Activated CD8-positive, alpha-beta T cell treated with anti-CD3 and anti-CD28 coated beads, Interleukin-2, amount 10 ng/mL, durations not matched to agents 7 days and 5 days (primary cell): Measurements from ENCODE around the gene MOB3B. TPM values are rescaled to one million over a fixed set of nuclear protein-coding genes. Genes with fewer than 3 reads are reported as not detected.
A peak's percentile ranks its signal among the peaks of the same experiment; 100 is the strongest.

Experiments used
- ATAC-seq: fragments of 150-1000 bp; cut with Tn5 transposase; one replicate; pipeline ENCODE4 v1.10.0; 2021; ENCODE audit warnings: moderate library complexity
- CTCF ChIA-PET: fragments of 350-600 bp; sonication (Branson Sonifier 250); formaldehyde crosslinking; loops from one replicate; lab custom pipeline; 2021; ENCODE audit warnings: antibody characterized with exemption; lab: Charles Lee
- POLR2A ChIA-PET: fragments of 350-600 bp; sonication (Branson Sonifier 250); formaldehyde crosslinking; loops from one replicate; lab custom pipeline; 2021; ENCODE audit warnings: antibody characterized with exemption; lab: Charles Lee
- DNase-seq: peaks from one replicate; pipeline ENCODE4 v3.0.0-alpha.2; 2020
- H3K27ac Mint-ChIP-seq: one replicate; pipeline ENCODE4 v1.8.0; 2021; ENCODE audit warnings: mild to moderate bottlenecking, mixed read lengths
- H3K27me3 Mint-ChIP-seq: one replicate; pipeline ENCODE4 v1.8.0; 2021; ENCODE audit warnings: low read depth, mixed read lengths
- H3K36me3 Mint-ChIP-seq: one replicate; pipeline ENCODE4 v1.8.0; 2021; ENCODE audit warnings: low read depth, mixed read lengths
- H3K4me1 Mint-ChIP-seq: one replicate; pipeline ENCODE4 v1.8.0; 2021; ENCODE audit warnings: low read depth, mixed read lengths
- H3K4me3 Mint-ChIP-seq: one replicate; pipeline ENCODE4 v1.8.0; 2021; ENCODE audit warnings: mild to moderate bottlenecking, mixed read lengths
- H3K9me3 Mint-ChIP-seq: one replicate; pipeline ENCODE4 v1.8.0; 2022; ENCODE audit warnings: mixed read lengths; ENCODE audit not compliant: insufficient read depth
- total RNA-seq, 2 experiments: library from RNA; stranded (reverse); gene quantifications; one replicate each; pipeline ENCODE4 v1.2.3, GENCODE V29; 2021

Gene MOB3B
- total RNA-seq, 2 experiments from 2014 or later, result 2.5 to 2.8 TPM

DNA sequence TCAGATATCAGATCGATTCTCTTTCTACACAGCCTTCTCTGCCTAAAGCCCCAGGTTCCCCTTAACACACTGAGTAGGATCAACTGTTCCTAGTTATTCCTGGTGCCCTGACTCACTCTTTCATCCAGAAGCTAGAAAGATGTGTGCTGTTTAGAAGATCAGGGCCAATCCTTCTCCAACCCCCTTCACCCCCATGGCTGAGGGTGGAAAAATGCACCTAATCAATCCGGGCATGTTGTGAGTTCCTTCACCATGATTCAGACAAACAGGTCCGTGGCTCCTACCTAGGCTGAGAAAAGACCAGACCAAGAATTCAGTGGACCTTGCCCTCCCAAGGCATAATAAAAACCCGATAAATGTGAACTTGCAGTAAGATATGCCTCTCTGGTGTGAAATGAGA, 147.3 kb downstream of the MOB3B start:
- Mint-ChIP-seq H3K36me3 (no peaks in the 10 kb centered on the region), H3K9me3 (no peaks in the 10 kb centered on the region), H3K4me1 (peaks cover 35% of the 10 kb centered on the region), H3K27ac (no peak overlapping the region), H3K27me3 (peaks cover 4% of the 10 kb centered on the region), H3K4me3 (no peak overlapping the region)
- ChIA-PET POLR2A (no interaction called here), CTCF (interaction anchor here (1.1 kb wide), 1 partner anchor 49 kb away, joined by 4 read pairs; no protein-coding TSS in a partner anchor)
- no peak for ATAC-seq
- DNase-seq, result no peak

DNA sequence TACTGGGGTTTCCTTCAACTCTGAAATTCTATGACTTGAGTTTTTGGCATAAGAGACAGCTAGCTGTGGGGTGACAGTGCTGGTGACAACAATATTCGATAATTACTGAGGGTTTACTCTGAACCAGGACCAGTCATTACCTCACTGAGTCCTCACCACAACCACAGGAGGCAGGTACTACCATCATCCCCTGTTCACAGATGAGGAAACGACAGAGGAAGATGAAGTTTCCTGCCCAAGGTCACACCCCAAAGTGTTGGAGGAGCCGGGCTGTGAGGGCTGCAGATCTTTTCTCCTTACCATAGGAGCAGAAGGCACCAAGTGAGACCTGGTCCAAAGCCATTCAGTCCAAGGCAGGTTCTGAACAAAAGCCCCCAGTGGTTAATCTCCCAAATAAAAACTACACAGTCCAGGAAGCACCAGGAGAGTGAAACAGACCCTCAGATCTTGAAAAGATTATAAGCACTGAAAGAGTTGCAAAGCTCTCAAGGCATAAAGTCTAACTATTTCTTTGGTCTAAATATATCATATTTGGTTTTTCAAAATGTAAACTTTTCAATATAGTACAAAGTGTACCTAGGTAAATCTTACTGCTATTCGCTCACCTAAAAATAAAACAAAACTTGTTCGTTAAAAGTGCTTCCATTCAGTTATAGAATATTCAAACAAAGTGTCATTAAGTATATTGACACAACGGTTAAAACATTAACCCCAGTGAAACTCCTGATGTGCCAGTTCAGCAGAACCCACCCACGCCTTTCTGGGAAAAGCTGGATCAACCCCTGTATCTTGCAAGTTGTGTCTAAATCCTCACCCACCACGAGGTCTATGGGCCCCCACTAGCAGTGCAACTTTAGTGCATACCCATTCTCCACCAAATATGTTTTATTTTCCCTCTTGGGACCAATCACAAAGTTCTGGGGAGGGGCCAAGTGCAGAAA, 150.0 kb downstream of the MOB3B start:
- peak overlapping the region; percentile 66 for H3K4me3 Mint-ChIP-seq
- peak; percentile 99 for ATAC-seq
- CTCF ChIA-PET, result interaction anchor here (2.2 kb wide), 1 partner anchor 12 kb away, joined by 7 read pairs; no protein-coding TSS in a partner anchor
- no peaks in the 10 kb centered on the region for H3K9me3 Mint-ChIP-seq
- peak overlapping the region; percentile 94 for H3K27ac Mint-ChIP-seq
- DNase-seq, result peak; percentile 85
- H3K27me3 Mint-ChIP-seq, result peaks cover 1% of the 10 kb centered on the region
- POLR2A ChIA-PET, result interaction anchor here (0.6 to 1.9 kb wide), 3 partner anchors 11 to 193 kb away, joined by 3 to 5 read pairs (median 4); partner anchors contain the start of gene C9orf72
- H3K36me3 Mint-ChIP-seq, result no peaks in the 10 kb centered on the region
- peaks cover 41% of the 10 kb centered on the region for H3K4me1 Mint-ChIP-seq

DNA sequence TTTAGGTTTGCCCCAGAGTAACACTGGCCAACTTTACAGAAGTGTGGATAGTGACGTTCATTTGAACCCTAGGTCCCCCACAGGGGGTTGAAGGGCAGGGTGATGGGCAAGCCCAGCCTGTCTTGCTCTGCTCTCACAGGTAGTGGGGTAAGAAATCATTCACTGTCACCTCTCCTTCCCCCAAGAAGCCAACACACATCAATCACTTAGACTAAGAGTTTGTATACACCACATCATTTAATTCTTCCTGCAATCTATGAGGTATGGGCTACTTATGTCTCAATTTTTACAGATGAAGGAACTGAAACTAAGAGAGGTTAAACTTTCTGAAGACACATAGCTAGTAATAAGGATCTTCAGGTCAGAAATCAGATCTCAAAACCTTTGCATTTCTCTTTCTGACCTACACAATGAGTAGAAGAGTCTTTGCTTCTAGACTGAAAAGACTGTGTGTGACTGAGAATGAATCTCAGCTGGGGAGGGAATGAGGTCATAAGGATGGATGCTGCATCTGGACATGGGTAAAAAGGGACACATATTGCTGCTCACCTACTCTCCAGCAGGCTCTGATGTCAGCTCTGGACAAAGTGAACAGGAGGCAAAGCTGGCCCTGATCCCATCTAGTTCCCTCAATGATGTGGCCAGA, 151.7 kb downstream of the MOB3B start:
- CTCF ChIA-PET, result interaction anchor here (1.1 to 2.2 kb wide), 2 partner anchors 11 to 152 kb away, joined by 3 to 7 read pairs; no protein-coding TSS in a partner anchor
- H3K27ac Mint-ChIP-seq, result peak overlapping the region; percentile 47

DNA sequence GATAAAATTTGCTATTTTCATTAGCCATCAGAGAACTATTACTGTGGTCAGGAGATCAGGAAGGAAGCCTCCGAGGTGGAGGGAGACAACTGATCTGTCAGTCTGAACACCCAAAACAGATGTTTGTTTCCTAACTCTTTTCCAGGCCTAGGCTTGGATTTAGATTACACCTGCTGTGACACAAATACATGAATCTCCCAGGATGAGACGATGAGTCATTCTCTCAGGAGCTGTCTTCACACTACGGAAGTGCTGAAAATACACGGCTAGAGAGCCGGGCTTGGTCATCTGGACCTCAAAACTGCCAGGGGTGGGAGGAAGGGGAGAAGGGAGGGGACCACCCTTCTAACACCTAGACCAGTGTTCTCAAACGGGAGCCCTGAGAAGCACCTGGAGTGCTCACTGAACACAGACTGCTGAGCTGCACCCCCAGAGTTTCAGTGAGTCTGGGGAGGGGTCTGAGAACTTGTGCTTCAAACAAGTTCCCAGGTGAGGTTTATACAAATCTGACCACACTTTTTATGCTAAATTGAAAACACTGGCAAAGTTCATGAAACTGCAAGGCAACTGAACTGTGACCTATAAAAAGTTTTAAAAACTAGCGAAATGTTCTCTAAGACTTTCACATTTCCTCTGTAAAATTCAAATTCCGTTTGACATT, 152.3 kb downstream of the MOB3B start:
- Mint-ChIP-seq H3K36me3 (no peaks in the 10 kb centered on the region), H3K27me3 (peaks cover 5% of the 10 kb centered on the region), H3K4me1 (peaks cover 36% of the 10 kb centered on the region), H3K9me3 (no peaks in the 10 kb centered on the region), H3K27ac (no peak overlapping the region), H3K4me3 (no peak overlapping the region)
- POLR2A ChIA-PET, result interaction anchor here (1.4 kb wide), 1 partner anchor 11 kb away, joined by 3 read pairs; no protein-coding TSS in a partner anchor
- ATAC-seq (no peak), DNase-seq (no peak)
- CTCF ChIA-PET, result interaction anchor here (2.2 kb wide), 1 partner anchor 10 kb away, joined by 7 read pairs; no protein-coding TSS in a partner anchor

More for the DNA sequence above, 151.7 kb downstream of the MOB3B start:
- Mint-ChIP-seq H3K4me3 (no peak overlapping the region), H3K9me3 (no peaks in the 10 kb centered on the region), H3K27me3 (peaks cover 2% of the 10 kb centered on the region), H3K4me1 (peaks cover 36% of the 10 kb centered on the region), H3K36me3 (no peaks in the 10 kb centered on the region)
- DNase-seq (no peak), ATAC-seq (no peak)
- POLR2A ChIA-PET, result interaction anchor here (1.4 to 1.9 kb wide), 2 partner anchors 9 to 12 kb away, joined by 3 to 5 read pairs; no protein-coding TSS in a partner anchor

GRCh38 chr9:27373851-27374250, 155.8 kb downstream of the MOB3B start:
- Mint-ChIP-seq H3K27me3 (peaks cover 5% of the 10 kb centered on the region), H3K27ac (no peak overlapping the region), H3K36me3 (no peaks in the 10 kb centered on the region), H3K4me1 (peaks cover 36% of the 10 kb centered on the region), H3K9me3 (no peaks in the 10 kb centered on the region), H3K4me3 (no peak overlapping the region)
- ATAC-seq, result no peak
- DNase-seq, result no peak
- POLR2A ChIA-PET, result no interaction called here
- CTCF ChIA-PET, result no interaction called here

DNA sequence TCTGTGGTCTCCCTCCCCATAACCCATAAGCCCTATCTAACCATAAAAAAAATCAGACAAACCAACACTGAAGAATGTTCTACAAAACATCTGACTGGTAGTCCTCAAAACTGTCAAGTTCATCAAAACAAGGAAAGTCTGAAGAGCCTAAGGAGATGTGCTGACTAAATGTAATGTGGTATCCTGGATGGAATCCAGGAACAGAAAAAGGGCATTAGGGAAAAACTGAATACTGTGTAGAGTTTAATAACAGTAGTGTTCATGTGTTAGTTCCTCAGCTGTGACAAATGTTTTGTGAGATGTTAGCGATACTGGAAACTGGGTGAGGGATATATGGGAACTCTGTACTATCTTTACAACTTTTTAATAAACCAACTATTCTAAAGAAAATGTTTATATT, 157.0 kb downstream of the MOB3B start:
- H3K9me3 Mint-ChIP-seq, result no peaks in the 10 kb centered on the region

DNA sequence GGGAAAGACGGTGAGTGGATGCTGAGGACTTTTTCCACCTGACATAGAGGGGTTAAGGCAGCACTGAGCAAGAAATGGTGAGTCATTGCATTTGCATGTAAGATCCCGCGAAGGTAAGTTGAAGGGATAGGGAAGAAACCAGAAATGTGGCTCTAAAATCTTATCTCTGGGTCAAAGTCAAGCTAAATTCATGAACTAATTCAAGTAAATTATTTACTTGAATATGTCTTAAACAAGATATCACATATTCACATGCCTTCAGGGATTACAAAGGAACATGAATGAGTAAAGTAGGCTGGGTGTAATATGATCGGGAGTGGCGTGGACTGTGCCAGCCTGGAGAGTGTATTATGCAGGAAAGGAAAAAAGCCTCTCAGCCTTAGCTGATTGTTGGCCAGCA, 158.2 kb downstream of the MOB3B start:
- Mint-ChIP-seq H3K27me3 (peaks cover 10% of the 10 kb centered on the region), H3K4me1 (peaks cover 33% of the 10 kb centered on the region), H3K9me3 (no peaks in the 10 kb centered on the region), H3K36me3 (peaks cover 2% of the 10 kb centered on the region), H3K4me3 (no peak overlapping the region), H3K27ac (no peak overlapping the region)
- CTCF ChIA-PET, result interaction anchor here (1.2 kb wide), 1 partner anchor 158 kb away, joined by 3 read pairs; the partner anchor contains the start of gene MOB3B
- POLR2A ChIA-PET, result no interaction called here
- DNase-seq (no peak), ATAC-seq (no peak)

More for the DNA sequence above, 157.0 kb downstream of the MOB3B start:
- ChIA-PET CTCF (interaction anchor here (1.2 kb wide), 1 partner anchor 157 kb away, joined by 3 read pairs; the partner anchor contains the start of gene MOB3B), POLR2A (no interaction called here)
- H3K4me3 Mint-ChIP-seq, result no peak overlapping the region
- no peak for ATAC-seq
- H3K4me1 Mint-ChIP-seq, result peaks cover 29% of the 10 kb centered on the region
- DNase-seq, result no peak
- no peaks in the 10 kb centered on the region for H3K36me3 Mint-ChIP-seq
- peaks cover 10% of the 10 kb centered on the region for H3K27me3 Mint-ChIP-seq
- H3K27ac Mint-ChIP-seq, result no peak overlapping the region

GRCh38 chr9:27369591-27369990, 160.0 kb downstream of the MOB3B start:
- ATAC-seq (no peak), DNase-seq (no peak)
- POLR2A ChIA-PET, result interaction anchor here (1.8 kb wide), 1 partner anchor 9 kb away, joined by 5 read pairs; no protein-coding TSS in a partner anchor
- H3K36me3 Mint-ChIP-seq, result peaks cover 2% of the 10 kb centered on the region
- H3K27me3 Mint-ChIP-seq, result peaks cover 10% of the 10 kb centered on the region
- H3K4me1 Mint-ChIP-seq, result peaks cover 50% of the 10 kb centered on the region
- H3K9me3 Mint-ChIP-seq, result no peaks in the 10 kb centered on the region
- H3K27ac Mint-ChIP-seq, result no peak overlapping the region
- CTCF ChIA-PET, result interaction anchor here (0.9 to 1.5 kb wide), 2 partner anchors 25 to 115 kb away, joined by 3 to 4 read pairs; no protein-coding TSS in a partner anchor
- H3K4me3 Mint-ChIP-seq, result no peak overlapping the region

- H3K27me3 Mint-ChIP-seq, result peaks cover 8% of the 10 kb centered on the region
- peaks cover 50% of the 10 kb centered on the region for H3K4me1 Mint-ChIP-seq
- DNase-seq (no peak), ATAC-seq (no peak)
- ChIA-PET CTCF (interaction anchor here (0.9 to 1.5 kb wide), 2 partner anchors 24 to 117 kb away, joined by 3 to 4 read pairs; no protein-coding TSS in a partner anchor), POLR2A (interaction anchor here (1.8 kb wide), 1 partner anchor 10 kb away, joined by 5 read pairs; no protein-coding TSS in a partner anchor)
- H3K4me3 Mint-ChIP-seq, result no peak overlapping the region
- H3K36me3 Mint-ChIP-seq, result peaks cover 2% of the 10 kb centered on the region
- no peaks in the 10 kb centered on the region for H3K9me3 Mint-ChIP-seq
- H3K27ac Mint-ChIP-seq, result no peak overlapping the region
Measured at GRCh38 chr9:27368316-27368985, 161.2 kb downstream of the MOB3B start.

GRCh38 chr9:27367921-27368315, 161.7 kb downstream of the MOB3B start:
- Mint-ChIP-seq H3K36me3 (peaks cover 2% of the 10 kb centered on the region), H3K4me3 (no peak overlapping the region), H3K9me3 (no peaks in the 10 kb centered on the region), H3K27me3 (peaks cover 8% of the 10 kb centered on the region), H3K27ac (peak overlapping the region; percentile 4), H3K4me1 (peaks cover 50% of the 10 kb centered on the region)
- DNase-seq (no peak), ATAC-seq (no peak)
- ChIA-PET CTCF (interaction anchor here (1.5 to 1.7 kb wide), 2 partner anchors 11 to 117 kb away, joined by 4 to 7 read pairs; no protein-coding TSS in a partner anchor), POLR2A (interaction anchor here (1.8 kb wide), 1 partner anchor 11 kb away, joined by 5 read pairs; no protein-coding TSS in a partner anchor)
